H1 (cell line): ENCODE results near the gene CACNG1. TPM values are rescaled to one million over a fixed set of nuclear protein-coding genes. Genes with fewer than 3 reads are reported as not detected.

ENCODE experiments used
- BRCA1 ChIP-seq: IDR thresholded peaks from 2 replicates; pipeline ENCODE4 v1.6.1; 2012; ENCODE audit warnings: low read depth, low read length, improper control_type of control experiment
- CBX8 ChIP-seq: fragments of 300-800, 300-1000 bp; sonication (generic); IDR thresholded peaks from 2 replicates; pipeline ENCODE4 v1.7.1; 2016; ENCODE audit warnings: low read depth, low read length, borderline replicate concordance
- CHD1 ChIP-seq: IDR thresholded peaks from 2 replicates; pipeline ENCODE4 v1.6.1; 2012; ENCODE audit warnings: low read depth, low read length, improper control_type of control experiment
- CHD2 ChIP-seq: IDR thresholded peaks from 2 replicates; pipeline ENCODE4 v1.6.1; 2012; ENCODE audit warnings: low read length, improper control_type of control experiment
- SIRT6 ChIP-seq: IDR thresholded peaks from one replicate; pipeline ENCODE4 v1.7.1; 2012; ENCODE audit warnings: low read length, inconsistent platforms
- SUZ12 ChIP-seq: fragments of 200-600 bp; sonication (generic); IDR thresholded peaks from 2 replicates; pipeline ENCODE4 v1.6.1; 2012; ENCODE audit warnings: mild to moderate bottlenecking, inconsistent platforms, low read length, moderate library complexity, mixed read lengths
- polyA plus RNA-seq, 7 experiments: library from polyadenylated mRNA; depleted of rRNA in 3 of 7; stranded (reverse) in 5 of 7; unstranded in 2 of 7; fragments of >200 nt in 5 of 7; fragments of 200-250 nt in 2 of 7; gene quantifications; 1 replicate in 5 of 7; 2 replicates in 1 of 7; 4 replicates in 1 of 7; pipeline versions ENCODE4 v1.2.1 to v1.2.3, GENCODE V29; 2011 to 2013; ENCODE audit warnings: missing spikeins in 2 of 7, mixed read lengths in 2 of 7
- total RNA-seq: library from RNA; stranded (reverse); fragmentation: NEBNext Ultra II Directional; extraction: Animal tissue kit (Norgen Biotek cat#: 25700); gene quantifications from 2 replicates; pipeline ENCODE4 v1.2.1, GENCODE V29; 2021
- TF ChIP-seq, protein P1 (sequence below): fragments of 300-600 bp; sonication (generic); IDR thresholded peaks from 2 replicates; pipeline ENCODE4 v1.7.1; 2012; ENCODE audit warnings: low read length, moderate library complexity, mild to moderate bottlenecking, inconsistent platforms; ENCODE audit not compliant: insufficient replicate concordance

The CACNG1 gene
- total and polyA plus RNA-seq, 2 of the 8 experiments (the other 6 are each of a cell fraction or from before 2014, with no cell fraction given): not detected

DNA sequence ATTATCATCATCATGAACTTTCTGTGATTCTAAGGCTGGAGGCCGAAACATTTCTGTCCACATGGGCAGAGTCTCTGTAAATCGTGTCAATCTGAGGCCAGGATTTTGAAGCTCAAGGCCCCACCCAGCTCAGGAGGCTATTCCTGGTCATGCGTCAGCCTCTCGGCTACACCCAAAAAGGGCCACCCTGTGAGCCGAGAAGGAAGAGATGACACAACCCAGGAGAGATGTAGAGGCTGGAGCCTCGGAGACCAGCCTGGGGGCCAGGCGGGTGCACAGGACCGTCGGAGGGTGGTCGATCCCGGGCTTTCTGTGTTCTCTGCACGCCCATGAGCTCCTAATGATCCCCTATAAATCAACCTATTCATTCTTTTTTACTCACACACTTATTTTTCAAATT, 1.1 kb upstream of the CACNG1 start (continued):
- TF ChIP-seq SUZ12 (no peak), CHD2 (no peak), BRCA1 (no peak), CBX8 (no peak), SIRT6 (no peak), CHD1 (no peak)
- TF ChIP-seq, protein P1, sequence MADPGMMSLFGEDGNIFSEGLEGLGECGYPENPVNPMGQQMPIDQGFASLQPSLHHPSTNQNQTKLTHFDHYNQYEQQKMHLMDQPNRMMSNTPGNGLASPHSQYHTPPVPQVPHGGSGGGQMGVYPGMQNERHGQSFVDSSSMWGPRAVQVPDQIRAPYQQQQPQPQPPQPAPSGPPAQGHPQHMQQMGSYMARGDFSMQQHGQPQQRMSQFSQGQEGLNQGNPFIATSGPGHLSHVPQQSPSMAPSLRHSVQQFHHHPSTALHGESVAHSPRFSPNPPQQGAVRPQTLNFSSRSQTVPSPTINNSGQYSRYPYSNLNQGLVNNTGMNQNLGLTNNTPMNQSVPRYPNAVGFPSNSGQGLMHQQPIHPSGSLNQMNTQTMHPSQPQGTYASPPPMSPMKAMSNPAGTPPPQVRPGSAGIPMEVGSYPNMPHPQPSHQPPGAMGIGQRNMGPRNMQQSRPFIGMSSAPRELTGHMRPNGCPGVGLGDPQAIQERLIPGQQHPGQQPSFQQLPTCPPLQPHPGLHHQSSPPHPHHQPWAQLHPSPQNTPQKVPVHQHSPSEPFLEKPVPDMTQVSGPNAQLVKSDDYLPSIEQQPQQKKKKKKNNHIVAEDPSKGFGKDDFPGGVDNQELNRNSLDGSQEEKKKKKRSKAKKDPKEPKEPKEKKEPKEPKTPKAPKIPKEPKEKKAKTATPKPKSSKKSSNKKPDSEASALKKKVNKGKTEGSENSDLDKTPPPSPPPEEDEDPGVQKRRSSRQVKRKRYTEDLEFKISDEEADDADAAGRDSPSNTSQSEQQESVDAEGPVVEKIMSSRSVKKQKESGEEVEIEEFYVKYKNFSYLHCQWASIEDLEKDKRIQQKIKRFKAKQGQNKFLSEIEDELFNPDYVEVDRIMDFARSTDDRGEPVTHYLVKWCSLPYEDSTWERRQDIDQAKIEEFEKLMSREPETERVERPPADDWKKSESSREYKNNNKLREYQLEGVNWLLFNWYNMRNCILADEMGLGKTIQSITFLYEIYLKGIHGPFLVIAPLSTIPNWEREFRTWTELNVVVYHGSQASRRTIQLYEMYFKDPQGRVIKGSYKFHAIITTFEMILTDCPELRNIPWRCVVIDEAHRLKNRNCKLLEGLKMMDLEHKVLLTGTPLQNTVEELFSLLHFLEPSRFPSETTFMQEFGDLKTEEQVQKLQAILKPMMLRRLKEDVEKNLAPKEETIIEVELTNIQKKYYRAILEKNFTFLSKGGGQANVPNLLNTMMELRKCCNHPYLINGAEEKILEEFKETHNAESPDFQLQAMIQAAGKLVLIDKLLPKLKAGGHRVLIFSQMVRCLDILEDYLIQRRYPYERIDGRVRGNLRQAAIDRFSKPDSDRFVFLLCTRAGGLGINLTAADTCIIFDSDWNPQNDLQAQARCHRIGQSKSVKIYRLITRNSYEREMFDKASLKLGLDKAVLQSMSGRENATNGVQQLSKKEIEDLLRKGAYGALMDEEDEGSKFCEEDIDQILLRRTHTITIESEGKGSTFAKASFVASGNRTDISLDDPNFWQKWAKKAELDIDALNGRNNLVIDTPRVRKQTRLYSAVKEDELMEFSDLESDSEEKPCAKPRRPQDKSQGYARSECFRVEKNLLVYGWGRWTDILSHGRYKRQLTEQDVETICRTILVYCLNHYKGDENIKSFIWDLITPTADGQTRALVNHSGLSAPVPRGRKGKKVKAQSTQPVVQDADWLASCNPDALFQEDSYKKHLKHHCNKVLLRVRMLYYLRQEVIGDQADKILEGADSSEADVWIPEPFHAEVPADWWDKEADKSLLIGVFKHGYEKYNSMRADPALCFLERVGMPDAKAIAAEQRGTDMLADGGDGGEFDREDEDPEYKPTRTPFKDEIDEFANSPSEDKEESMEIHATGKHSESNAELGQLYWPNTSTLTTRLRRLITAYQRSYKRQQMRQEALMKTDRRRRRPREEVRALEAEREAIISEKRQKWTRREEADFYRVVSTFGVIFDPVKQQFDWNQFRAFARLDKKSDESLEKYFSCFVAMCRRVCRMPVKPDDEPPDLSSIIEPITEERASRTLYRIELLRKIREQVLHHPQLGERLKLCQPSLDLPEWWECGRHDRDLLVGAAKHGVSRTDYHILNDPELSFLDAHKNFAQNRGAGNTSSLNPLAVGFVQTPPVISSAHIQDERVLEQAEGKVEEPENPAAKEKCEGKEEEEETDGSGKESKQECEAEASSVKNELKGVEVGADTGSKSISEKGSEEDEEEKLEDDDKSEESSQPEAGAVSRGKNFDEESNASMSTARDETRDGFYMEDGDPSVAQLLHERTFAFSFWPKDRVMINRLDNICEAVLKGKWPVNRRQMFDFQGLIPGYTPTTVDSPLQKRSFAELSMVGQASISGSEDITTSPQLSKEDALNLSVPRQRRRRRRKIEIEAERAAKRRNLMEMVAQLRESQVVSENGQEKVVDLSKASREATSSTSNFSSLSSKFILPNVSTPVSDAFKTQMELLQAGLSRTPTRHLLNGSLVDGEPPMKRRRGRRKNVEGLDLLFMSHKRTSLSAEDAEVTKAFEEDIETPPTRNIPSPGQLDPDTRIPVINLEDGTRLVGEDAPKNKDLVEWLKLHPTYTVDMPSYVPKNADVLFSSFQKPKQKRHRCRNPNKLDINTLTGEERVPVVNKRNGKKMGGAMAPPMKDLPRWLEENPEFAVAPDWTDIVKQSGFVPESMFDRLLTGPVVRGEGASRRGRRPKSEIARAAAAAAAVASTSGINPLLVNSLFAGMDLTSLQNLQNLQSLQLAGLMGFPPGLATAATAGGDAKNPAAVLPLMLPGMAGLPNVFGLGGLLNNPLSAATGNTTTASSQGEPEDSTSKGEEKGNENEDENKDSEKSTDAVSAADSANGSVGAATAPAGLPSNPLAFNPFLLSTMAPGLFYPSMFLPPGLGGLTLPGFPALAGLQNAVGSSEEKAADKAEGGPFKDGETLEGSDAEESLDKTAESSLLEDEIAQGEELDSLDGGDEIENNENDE: no peak
- TF ChIP-seq, all 59 proteins: peak for 0
